Gastrocnemius medialis (tissue), 4 donors: ENCODE data around the gene CYTH4. TPM values are rescaled to one million over a fixed set of nuclear protein-coding genes. Genes with fewer than 3 reads are reported as not detected.

Experiments
- ATAC-seq, 2 donors: fragments of 150-250 bp; one replicate each; pipeline ENCODE4 v1.9.1; 2016
- DNase-seq, 2 donors: peaks; one replicate each; pipeline ENCODE4 v3.0.0-alpha.2; 2019
- H3K27ac ChIP-seq, 4 donors: fragments of 200-600 bp; sonication (generic); 1 replicate in 1 of 4; 2 replicates in 3 of 4; pipeline ENCODE4 v1.5.1; 2016 to 2018; ENCODE audit warnings: mild to moderate bottlenecking in 2 of 4, moderate library complexity in 1 of 4
- H3K27me3 ChIP-seq, 3 donors: fragments of 200-600 bp; sonication (generic) in 2 of 3; 1 replicate in 1 of 3; 2 replicates in 2 of 3; pipeline versions ENCODE4 v1.5.1 to v1.6.0; 2016 to 2019; ENCODE audit warnings: mild to moderate bottlenecking in 1 of 3, moderate library complexity in 1 of 3
- H3K36me3 ChIP-seq, 2 donors: fragments of 200-600 bp; sonication (generic) in 1 of 2; one replicate each; pipeline ENCODE4 v1.5.1; 2017 to 2018
- H3K4me1 ChIP-seq, 2 donors: fragments of 200-600 bp; sonication (generic) in 1 of 2; one replicate each; pipeline ENCODE4 v1.5.1; 2016 to 2017; ENCODE audit warnings: mild to moderate bottlenecking in 2 of 2
- H3K4me3 ChIP-seq, 4 donors: fragments of 200-600 bp; sonication (generic) in 3 of 4; 1 replicate in 1 of 4; 2 replicates in 3 of 4; pipeline ENCODE4 v1.5.1; 2016 to 2019; ENCODE audit warnings: mild to moderate bottlenecking in 2 of 4
- H3K9me3 ChIP-seq, 3 donors: fragments of 200-600 bp; sonication (generic) in 2 of 3; 1 replicate in 1 of 3; 2 replicates in 2 of 3; pipeline ENCODE4 v1.5.1; 2016 to 2019
- CTCF ChIP-seq, 5 experiments: fragments of 450-650 bp in 3 of 5; fragments of 200-600 bp in 2 of 5; sonication (generic) in 2 of 5; IDR thresholded peaks in 4 of 5; conservative IDR thresholded peaks in 1 of 5; 1 replicate in 4 of 5; 2 replicates in 1 of 5; pipeline ENCODE4 v1.5.1; 2016 to 2019; ENCODE audit warnings: antibody characterized with exemption in 5 of 5, mild to moderate bottlenecking in 3 of 5, moderate library complexity in 3 of 5
- POLR2A ChIP-seq, 2 donors: fragments of 450-650 bp; IDR thresholded peaks; one replicate each; pipeline ENCODE4 v1.6.1; 2017; ENCODE audit warnings: antibody characterized with exemption in 2 of 2, mild to moderate bottlenecking in 2 of 2, moderate library complexity in 2 of 2
- in situ Hi-C, 4 donors: fragments of 200-750 bp; cut with MboI; loops; one replicate each; pipeline versions ENCODE4 v1.15.0 to v1.8.0; 2017; ENCODE audit warnings: low sequenced_read_pairs in 4 of 4
- intact Hi-C: fragments of 100-400 bp; cut with DNase I; formaldehyde crosslinking; loops from one replicate; pipeline ENCODE4 v1.15.1; 2023; ENCODE audit warnings: low total_unique reads
- total RNA-seq, 4 donors: library from RNA; depleted of rRNA; stranded (reverse); fragments of >200 nt; gene quantifications; one replicate each; pipeline versions ENCODE4 v1.1.0 to v1.2.3, GENCODE V29; 2016

CYTH4 gene
- total RNA-seq, 4 donors from 2014 or later: 1.7 to 2.2 (median 2.0) TPM; not detected in 1

- Histone ChIP-seq H3K9me3 (no peaks in the 10 kb centered on the region), H3K27me3 (no peaks in the 10 kb centered on the region), H3K4me3 (no peak overlapping the region), H3K4me1 (no peaks in the 10 kb centered on the region), H3K27ac (no peak overlapping the region), H3K36me3 (no peaks in the 10 kb centered on the region)
- peak; percentile 56 to 73 for ATAC-seq
- intact Hi-C loops (loop anchor here (2.0 to 10.0 kb wide), 2 partner anchors 108 to 140 kb away; partner anchors contain the start of gene ELFN2), in situ Hi-C loops (no loop called here)
- peak; percentile 24 to 32 for DNase-seq
- TF ChIP-seq POLR2A (IDR thresholded peaks at IDR 0.05): no peak
- peak; percentile 52 to 71 (median 64) for TF ChIP-seq CTCF (IDR thresholded peaks at IDR 0.05 in 4 of 5, conservative IDR thresholded peaks at IDR 0.05 in 1 of 5)
Observed at GRCh38 chr22:37316875-37317371, 34.6 kb downstream of the CYTH4 start.

DNA sequence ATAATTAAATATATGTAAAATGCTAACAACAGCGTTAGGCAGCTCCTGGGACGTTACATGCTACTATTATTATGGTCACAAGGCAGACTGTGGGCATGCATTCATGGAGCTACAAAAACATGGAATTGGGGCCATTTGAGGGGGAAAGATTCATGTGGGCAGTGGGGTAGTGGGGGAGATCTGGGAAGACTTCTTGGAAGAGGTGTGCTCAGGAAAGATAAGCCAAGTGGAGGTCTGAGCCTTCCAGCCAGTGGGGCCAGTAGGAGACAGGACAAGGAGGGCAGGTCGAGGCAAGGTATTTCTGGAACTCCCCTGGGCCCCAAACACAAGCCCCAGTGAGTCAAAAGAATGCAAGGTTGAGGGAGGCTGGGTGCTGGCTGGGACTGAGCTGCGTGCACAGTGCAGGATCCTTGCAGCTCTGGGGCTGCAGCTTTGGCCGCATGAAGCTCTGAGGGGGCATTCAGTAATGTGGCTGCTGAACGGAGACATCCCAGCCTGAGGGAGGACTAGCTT is 35.4 kb downstream of the CYTH4 start:
- no peaks in the 10 kb centered on the region for H3K36me3 ChIP-seq
- in situ Hi-C loops: no loop called here
- ATAC-seq (no peak), DNase-seq (no peak)
- H3K27me3 ChIP-seq: peaks cover 0 to 3% (median 2%) of the 10 kb centered on the region in 3 donors
- intact Hi-C loops: loop anchor here (2.0 to 10.0 kb wide), 2 partner anchors 107 to 139 kb away; partner anchors contain the start of gene ELFN2
- H3K4me3 ChIP-seq: no peak overlapping the region
- no peaks in the 10 kb centered on the region for H3K9me3 ChIP-seq
- no peak overlapping the region for H3K27ac ChIP-seq
- no peak for TF ChIP-seq POLR2A (IDR thresholded peaks at IDR 0.05)
- TF ChIP-seq CTCF (IDR thresholded peaks at IDR 0.05 in 4 of 5, conservative IDR thresholded peaks at IDR 0.05 in 1 of 5): no peak
- no peaks in the 10 kb centered on the region for H3K4me1 ChIP-seq

- no peak overlapping the region for H3K4me3 ChIP-seq
- intact Hi-C loops (loop anchor here (10.0 kb wide), 1 partner anchor 106 kb away; the partner anchor contains the start of gene ELFN2), in situ Hi-C loops (no loop called here)
- DNase-seq (no peak), ATAC-seq (no peak)
- no peaks in the 10 kb centered on the region for H3K36me3 ChIP-seq
- H3K9me3 ChIP-seq: no peaks in the 10 kb centered on the region
- peaks cover 6 to 11% (median 8%) of the 10 kb centered on the region in 3 donors for H3K27me3 ChIP-seq
- no peak overlapping the region for H3K27ac ChIP-seq
- TF ChIP-seq CTCF (IDR thresholded peaks at IDR 0.05 in 4 of 5, conservative IDR thresholded peaks at IDR 0.05 in 1 of 5) (no peak), POLR2A (IDR thresholded peaks at IDR 0.05) (no peak)
- H3K4me1 ChIP-seq: no peaks in the 10 kb centered on the region
Observed at GRCh38 chr22:37318364-37319109, 36.2 kb downstream of the CYTH4 start.

DNA sequence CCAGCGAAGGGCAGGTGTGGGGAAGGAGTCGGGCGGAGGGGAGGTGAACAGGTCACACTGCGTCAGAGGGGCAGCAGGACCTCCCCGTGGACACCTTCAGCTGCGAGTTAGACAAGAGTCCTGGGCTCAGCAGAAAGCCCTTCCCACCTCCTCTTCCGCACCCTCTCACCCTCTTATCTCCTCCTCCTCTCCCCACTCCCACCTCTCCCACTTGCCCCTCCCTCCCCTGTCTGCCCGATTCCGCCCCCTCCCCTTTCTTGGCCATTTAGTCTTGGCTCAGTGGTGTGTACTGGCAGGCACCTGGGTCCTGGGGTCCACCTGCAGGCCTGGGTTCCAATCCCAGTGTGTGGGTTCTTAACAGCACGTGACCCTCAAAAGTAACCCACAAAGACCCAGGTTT is 37.2 kb downstream of the CYTH4 start:
- ATAC-seq (no peak), DNase-seq (no peak)
- intact Hi-C loops: loop anchor here (10.0 kb wide), 1 partner anchor 105 kb away; the partner anchor contains the start of gene ELFN2
- Histone ChIP-seq H3K4me3 (no peak overlapping the region), H3K4me1 (no peaks in the 10 kb centered on the region), H3K36me3 (no peaks in the 10 kb centered on the region), H3K27ac (no peak overlapping the region), H3K9me3 (no peaks in the 10 kb centered on the region), H3K27me3 (peaks cover 15 to 21% (median 17%) of the 10 kb centered on the region in 3 donors)
- no peak for TF ChIP-seq CTCF (IDR thresholded peaks at IDR 0.05 in 4 of 5, conservative IDR thresholded peaks at IDR 0.05 in 1 of 5)
- TF ChIP-seq POLR2A (IDR thresholded peaks at IDR 0.05): no peak
- in situ Hi-C loops: no loop called here
